ENCODE measurements around the gene SOX11.

Gene SOX11

DNA sequence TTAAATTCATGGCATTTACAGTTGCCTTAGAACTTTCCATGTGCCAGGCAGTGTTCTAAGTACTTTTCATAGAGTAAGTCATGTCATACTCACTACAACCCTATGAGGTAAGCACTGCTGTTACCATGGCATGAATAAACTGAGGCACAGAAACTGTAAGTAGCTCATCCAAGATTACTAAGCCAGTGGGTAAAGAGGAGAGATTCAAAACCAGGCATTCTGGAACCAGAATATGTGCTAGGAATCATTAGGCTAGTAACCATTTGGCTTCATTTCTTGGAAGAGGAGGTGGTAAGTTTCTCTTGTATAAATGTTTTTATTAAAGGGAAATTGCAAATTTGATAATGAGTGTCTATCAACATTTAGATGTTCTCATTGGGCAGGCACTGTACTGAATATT is 35.1 kb downstream of the SOX11 start:
- TF ChIP-seq, protein P1, sequence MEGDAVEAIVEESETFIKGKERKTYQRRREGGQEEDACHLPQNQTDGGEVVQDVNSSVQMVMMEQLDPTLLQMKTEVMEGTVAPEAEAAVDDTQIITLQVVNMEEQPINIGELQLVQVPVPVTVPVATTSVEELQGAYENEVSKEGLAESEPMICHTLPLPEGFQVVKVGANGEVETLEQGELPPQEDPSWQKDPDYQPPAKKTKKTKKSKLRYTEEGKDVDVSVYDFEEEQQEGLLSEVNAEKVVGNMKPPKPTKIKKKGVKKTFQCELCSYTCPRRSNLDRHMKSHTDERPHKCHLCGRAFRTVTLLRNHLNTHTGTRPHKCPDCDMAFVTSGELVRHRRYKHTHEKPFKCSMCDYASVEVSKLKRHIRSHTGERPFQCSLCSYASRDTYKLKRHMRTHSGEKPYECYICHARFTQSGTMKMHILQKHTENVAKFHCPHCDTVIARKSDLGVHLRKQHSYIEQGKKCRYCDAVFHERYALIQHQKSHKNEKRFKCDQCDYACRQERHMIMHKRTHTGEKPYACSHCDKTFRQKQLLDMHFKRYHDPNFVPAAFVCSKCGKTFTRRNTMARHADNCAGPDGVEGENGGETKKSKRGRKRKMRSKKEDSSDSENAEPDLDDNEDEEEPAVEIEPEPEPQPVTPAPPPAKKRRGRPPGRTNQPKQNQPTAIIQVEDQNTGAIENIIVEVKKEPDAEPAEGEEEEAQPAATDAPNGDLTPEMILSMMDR (IDR thresholded peaks at IDR 0.05; ENCODE audit: borderline replicate concordance, control extremely low read depth, extremely low read depth, insufficient read depth, missing control alignments) = no peak
- in situ Hi-C loops (cut with MboI; ENCODE audit: low sequenced_read_pairs, unreplicated experiment) = no loop called here

DNA sequence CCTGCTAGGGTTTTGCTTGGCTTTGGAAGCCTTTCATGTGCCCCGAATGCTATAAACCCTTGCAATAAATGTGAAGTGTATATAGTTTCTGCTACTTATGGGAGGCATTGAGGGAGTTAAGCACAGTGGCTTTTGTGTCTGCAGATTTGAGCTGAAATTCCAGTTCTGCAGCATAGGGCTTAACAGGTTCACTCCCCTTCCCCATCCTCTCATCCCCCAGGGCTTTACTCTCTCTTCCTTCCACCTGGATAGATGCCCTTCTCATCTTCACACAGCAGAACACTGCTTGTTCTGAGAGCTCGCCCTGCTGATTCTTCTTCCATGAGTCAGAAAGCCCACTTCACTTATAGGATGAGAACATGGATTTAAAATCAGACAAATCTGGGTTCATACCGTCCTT is 37.2 kb downstream of the SOX11 start:
- DNase-seq (ENCODE audit: low spot score) = no peak
- TF ChIP-seq, protein P1 (IDR thresholded peaks at IDR 0.05; ENCODE audit: borderline replicate concordance, control extremely low read depth, extremely low read depth, insufficient read depth, missing control alignments) = no peak

More for the DNA sequence above, 35.1 kb downstream of the SOX11 start:
- DNase-seq (ENCODE audit: low spot score) = no peak

DNA sequence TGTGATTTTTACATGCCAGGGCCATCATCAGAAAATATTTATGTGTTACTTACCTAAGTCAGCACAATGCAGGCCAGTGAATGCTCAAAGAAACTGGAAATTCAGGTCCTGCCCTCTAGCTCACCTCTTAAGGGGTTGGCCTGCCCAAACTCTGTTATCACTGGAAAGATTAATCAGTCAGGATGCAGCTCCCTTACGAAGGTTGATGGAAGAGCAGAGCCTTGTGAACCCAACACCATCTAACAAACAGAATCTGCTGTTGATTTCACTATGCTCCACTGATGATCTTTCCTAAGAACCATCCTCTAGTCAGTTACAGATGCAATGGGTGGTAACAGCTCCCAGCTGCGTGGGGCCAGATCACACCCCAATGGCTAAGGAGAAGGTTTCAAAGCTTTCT is 38.2 kb downstream of the SOX11 start:
- in situ Hi-C loops (cut with MboI; ENCODE audit: low sequenced_read_pairs, unreplicated experiment) = no loop called here
- DNase-seq (ENCODE audit: low spot score) = no peak
- TF ChIP-seq, protein P1 (IDR thresholded peaks at IDR 0.05; ENCODE audit: borderline replicate concordance, control extremely low read depth, extremely low read depth, insufficient read depth, missing control alignments) = no peak

More for the DNA sequence above, 37.2 kb downstream of the SOX11 start:
- in situ Hi-C loops (cut with MboI; ENCODE audit: low sequenced_read_pairs, unreplicated experiment) = no loop called here

DNA sequence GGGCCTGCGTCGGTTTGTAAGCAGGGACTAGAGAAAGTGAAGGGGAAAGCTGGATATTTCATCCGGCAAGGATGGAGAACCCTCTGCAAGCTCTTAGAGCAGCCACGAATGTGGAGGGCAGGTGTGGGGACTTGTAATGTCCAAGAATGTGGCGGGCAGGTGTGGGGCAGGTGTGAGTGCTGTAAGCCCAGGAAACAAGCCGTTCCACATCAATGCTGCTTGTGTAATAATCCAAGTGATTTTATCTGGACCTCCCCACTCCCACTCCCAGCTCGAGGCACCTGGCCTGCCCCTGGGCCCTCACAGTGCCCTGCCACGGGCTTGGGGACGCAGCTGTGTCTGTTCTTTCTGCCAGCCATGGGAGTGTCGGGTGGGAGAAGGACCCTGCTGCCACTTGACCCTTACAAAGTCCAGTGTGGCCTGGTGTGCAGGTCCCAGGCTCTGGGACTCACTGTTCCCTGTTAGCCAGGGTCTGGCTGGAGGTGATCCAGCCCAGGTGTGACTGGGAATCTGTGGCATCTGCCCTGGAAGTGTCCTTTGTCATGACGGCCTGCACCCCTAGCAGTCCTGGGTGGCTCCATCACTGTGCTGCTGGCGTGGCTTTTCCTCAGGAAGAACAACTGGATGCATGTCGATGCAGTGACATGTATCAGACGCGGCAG is 42.8 kb downstream of the SOX11 start:
- TF ChIP-seq, protein P1 (IDR thresholded peaks at IDR 0.05; ENCODE audit: borderline replicate concordance, control extremely low read depth, extremely low read depth, insufficient read depth, missing control alignments) = no peak
- in situ Hi-C loops (cut with MboI; ENCODE audit: low sequenced_read_pairs, unreplicated experiment) = no loop called here
- DNase-seq (ENCODE audit: low spot score) = no peak

DNA sequence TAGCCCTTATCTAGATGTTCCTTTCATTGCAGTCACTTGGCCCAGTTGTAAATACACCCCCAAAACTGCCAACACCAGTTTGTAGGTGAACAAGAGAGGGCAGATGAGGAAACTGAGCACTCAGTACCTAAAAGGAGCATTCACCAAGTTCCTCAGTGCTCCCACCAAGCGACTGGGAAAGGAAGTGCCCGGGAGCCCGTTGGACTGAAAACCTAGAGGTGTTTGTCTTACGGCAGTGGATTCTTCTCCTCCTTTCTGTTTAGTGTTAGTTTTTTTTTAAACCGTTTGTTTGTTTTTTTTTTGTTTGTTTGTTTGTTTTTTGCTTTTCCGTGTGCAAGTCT is 43.3 kb downstream of the SOX11 start:
- TF ChIP-seq, protein P1 (IDR thresholded peaks at IDR 0.05; ENCODE audit: borderline replicate concordance, control extremely low read depth, extremely low read depth, insufficient read depth, missing control alignments) = no peak
- in situ Hi-C loops (cut with MboI; ENCODE audit: low sequenced_read_pairs, unreplicated experiment) = no loop called here

DNA sequence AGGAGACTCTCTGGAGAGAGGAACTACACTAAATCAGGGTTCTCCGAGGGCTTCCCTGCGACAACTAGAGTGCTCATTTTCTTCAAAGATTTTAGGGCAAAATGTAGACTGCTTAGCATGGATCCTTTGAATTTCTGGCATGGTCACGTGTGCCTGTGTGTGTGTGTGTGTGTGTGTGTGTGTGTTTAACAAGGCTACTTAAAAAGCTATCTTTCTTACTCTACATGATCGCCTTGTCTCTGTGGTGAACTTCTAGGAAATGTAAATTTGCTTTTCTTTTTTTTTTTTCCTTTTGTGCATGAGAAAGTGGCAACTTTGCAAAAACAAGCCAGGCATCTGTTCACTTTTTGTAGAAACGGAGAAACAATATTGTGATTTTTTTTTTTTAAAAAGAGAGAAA is 43.9 kb downstream of the SOX11 start:
- TF ChIP-seq, protein P1 (IDR thresholded peaks at IDR 0.05; ENCODE audit: borderline replicate concordance, control extremely low read depth, extremely low read depth, insufficient read depth, missing control alignments) = no peak
- in situ Hi-C loops (cut with MboI; ENCODE audit: low sequenced_read_pairs, unreplicated experiment) = no loop called here
- DNase-seq (ENCODE audit: low spot score) = no peak

More for the DNA sequence above, 43.3 kb downstream of the SOX11 start:
- no peak for DNase-seq (ENCODE audit: low spot score)
